HG02759 (cell line): ENCODE data around the gene TMEM95.

ENCODE experiments used
- ATAC-seq: cut with Tn5 transposase; IDR thresholded peaks from one replicate; pipeline ENCODE4 v1.9.1; 2021; ENCODE audit warnings: mild to moderate bottlenecking, moderate library complexity; ENCODE audit not compliant: unreplicated experiment

Gene TMEM95

DNA sequence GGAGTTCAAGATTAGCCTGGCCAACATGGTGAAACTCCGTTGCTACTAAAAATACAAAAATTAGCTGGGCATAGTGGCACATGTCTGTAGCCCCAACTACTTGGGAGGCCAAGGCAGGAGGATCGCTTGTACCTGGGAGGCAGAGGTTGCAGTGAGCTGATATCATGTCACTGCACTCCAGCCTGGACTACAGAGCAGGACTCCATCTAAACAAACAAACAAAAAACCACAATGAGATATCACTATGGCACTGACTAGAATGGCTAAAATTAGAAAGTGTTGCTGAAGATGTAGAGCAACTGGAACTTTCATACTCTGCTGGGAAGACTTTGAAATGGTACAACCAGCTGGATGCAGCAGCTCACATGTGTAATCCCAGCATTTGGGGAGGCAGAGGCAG, 19.4 kb downstream of the TMEM95 start:
- ATAC-seq, result no peak

DNA sequence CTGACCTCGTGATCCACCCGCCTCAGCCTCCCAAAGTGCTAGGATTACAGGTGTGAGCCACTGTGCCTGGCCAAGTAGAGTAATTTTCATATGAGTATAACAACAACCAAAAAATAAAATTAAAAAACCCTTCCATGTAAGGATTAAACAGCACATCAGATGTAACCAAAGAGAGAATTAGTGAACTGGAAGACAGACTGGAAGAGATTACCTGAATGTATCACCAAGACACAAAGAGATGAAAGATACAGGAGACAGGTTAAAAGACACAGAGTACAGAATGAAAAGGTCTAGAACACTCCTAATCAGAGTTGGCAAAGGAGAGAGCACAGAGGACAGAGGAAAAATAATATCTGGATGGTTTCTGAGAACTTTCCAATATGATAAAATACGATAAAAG, 24.2 kb downstream of the TMEM95 start:
- no peak for ATAC-seq

DNA sequence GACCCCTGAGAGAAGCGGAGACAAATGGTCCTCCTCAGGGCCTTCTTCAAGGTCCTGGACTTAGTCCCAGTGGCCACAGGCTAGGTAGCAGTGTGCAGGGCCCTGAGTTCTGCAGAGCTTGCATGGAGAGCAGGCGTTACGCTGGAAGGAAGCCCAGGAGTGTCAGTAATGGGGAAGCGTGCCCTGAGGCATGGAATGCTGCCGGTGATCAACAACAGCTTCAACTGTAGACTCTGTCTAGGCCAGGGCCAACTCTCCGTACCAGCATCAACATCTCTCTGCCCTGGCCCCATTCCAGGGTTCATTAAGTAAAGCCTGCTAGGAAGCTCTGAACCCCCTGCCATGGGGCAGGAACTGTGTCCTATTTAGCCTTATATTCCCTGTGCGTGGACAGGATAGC, 25.4 kb downstream of the TMEM95 start:
- no peak for ATAC-seq

DNA sequence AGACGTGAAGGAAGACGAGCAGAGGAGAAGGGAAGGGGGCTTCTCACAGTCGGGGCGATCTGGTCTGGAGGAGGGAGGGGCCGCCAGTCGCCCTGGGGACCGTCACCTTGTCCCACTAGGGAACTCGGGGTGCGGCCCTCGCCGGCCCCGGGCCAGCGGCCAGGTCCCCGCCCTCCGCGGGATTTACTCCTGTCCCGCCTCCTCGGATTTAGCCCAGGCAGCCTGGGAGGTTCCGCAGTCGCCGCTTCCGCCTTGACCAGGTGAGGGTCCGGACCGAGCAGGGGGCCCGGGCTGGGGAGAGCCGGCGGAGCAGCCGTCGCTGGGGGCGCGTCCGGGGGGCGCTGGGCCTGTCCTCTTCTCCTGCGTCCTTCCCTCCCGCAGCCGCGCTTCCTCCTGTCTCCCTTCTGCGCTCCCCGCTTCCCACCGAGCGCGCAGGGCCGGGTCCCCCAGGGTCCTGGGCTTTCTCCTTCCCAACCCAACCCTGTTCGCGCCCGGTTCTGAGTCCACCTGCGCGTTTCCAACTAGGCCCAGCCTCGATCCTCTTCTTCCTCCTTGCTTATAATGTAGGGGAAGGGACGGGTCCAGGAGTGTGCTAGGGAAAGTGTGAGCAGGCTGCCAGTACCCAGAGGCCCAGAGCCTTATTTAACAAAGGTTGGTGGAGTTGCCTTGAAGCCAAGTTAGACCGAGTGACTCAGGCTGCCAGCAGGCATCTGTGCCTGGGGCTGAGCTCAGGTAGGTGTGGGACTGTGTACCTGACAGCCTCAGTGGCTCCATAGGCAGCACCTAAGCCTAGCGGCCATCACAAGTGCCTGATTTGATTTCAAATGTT, 26.1 kb downstream of the TMEM95 start, which contains the start of gene TNK1:
Gene TNK1 (plus strand): TSS at position 235 of the 829 bp plus-strand sequence. CDS start 1,838 bp downstream, outside the sequence.
- no peak for ATAC-seq

DNA sequence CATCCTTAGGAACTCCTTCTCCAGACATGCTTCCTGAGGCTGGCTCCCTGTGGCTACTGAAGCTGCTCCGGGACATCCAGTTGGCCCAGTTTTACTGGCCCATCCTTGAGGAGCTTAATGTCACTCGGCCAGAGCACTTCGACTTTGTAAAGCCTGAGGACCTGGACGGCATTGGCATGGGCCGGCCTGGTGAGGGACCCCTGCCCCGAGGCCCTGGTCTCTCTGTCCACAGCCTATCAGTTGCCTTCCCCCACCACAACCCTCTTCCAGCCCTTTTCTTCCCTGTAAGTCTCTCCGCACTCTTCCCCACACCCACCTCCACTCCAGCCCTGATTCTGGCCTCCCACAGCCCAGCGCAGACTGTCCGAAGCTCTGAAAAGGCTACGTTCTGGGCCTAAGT, 27.9 kb downstream of the TMEM95 start:
- ATAC-seq, result no peak

DNA sequence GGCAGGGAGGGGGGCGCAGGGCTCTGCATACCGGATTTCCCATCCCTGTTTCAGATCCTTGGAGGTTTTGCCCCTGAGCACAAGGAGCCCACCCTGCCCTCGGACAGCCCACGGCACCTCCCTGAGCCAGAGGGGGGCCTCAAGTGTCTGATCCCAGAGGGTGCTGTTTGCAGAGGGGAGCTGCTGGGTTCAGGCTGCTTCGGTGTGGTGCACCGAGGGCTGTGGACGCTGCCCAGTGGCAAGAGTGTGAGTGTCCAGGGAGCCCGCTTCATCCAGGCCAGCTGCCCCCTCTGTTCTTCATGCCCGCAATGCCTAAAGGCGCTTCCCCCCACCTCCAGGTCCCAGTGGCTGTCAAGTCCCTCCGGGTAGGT, 28.4 kb downstream of the TMEM95 start:
- no peak for ATAC-seq

DNA sequence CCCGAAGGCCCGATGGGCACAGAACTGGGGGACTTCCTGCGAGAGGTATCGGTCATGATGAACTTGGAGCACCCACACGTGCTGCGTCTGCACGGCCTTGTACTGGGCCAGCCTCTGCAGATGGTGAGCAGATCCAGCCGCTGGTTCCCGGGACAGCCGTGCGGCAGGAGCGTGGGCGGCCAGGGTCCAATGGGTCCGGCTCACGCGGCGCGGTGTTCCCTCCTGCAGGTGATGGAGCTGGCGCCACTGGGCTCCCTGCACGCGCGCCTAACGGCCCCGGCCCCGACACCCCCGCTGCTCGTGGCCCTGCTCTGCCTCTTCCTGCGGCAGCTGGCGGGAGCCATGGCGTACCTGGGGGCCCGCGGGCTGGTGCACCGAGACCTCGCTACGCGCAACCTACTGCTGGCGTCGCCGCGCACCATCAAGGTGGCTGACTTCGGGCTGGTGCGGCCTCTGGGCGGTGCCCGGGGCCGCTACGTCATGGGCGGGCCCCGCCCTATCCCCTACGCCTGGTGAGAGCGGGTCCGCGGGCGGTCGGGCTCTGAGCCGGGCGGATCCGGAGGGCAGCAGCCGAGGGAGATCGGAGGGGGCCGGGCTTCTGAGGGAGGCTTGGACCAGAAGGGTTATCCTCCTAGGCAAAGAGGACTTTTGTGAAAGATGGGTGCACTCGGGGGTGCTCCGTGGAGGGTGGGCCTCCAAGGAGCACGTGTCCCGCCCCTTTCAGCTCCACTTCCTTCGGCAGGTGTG, 29.0 kb downstream of the TMEM95 start:
- peak; percentile 84 for ATAC-seq

DNA sequence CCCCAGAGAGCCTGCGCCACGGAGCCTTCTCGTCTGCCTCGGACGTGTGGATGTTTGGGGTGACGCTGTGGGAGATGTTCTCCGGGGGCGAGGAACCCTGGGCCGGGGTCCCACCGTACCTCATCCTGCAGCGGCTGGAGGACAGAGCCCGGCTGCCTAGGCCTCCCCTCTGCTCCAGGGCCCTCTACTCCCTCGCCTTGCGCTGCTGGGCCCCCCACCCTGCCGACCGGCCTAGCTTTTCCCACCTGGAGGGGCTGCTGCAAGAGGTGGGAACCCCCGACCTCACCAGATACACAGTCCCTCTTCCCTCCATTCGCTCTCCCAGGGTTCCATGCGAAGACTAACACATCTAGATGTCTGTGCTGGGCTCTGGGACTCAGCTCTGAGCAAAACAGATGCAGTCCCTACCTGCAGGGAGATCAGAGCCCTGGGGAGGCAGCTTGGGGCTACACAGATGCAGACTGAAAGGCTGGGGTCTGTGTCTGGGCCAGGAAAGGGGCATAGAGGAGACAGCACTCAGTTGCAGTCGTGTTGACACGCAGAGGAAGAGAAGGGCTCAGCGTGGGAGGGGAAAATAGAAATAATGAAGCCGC, 29.6 kb downstream of the TMEM95 start:
- ATAC-seq, result no peak

DNA sequence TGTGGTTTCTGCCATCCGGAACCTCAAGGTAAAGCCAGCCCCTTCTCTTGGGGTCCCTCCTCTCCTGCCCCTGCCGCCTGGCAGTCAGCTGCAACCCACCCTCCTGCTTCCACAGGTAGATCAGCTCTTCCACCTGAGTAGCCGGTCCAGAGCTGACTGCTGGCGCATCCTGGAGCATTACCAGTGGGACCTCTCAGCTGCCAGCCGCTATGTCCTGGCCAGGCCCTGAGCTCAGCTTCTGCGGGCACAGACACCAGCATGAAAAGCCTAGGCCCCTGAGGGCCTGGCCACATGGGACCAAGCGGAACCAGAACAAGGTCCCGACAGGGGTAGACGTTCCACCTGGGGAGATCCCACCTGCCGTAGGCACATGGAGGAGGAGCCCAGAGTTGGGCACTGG, 33.9 kb downstream of the TMEM95 start:
- ATAC-seq, result no peak

DNA sequence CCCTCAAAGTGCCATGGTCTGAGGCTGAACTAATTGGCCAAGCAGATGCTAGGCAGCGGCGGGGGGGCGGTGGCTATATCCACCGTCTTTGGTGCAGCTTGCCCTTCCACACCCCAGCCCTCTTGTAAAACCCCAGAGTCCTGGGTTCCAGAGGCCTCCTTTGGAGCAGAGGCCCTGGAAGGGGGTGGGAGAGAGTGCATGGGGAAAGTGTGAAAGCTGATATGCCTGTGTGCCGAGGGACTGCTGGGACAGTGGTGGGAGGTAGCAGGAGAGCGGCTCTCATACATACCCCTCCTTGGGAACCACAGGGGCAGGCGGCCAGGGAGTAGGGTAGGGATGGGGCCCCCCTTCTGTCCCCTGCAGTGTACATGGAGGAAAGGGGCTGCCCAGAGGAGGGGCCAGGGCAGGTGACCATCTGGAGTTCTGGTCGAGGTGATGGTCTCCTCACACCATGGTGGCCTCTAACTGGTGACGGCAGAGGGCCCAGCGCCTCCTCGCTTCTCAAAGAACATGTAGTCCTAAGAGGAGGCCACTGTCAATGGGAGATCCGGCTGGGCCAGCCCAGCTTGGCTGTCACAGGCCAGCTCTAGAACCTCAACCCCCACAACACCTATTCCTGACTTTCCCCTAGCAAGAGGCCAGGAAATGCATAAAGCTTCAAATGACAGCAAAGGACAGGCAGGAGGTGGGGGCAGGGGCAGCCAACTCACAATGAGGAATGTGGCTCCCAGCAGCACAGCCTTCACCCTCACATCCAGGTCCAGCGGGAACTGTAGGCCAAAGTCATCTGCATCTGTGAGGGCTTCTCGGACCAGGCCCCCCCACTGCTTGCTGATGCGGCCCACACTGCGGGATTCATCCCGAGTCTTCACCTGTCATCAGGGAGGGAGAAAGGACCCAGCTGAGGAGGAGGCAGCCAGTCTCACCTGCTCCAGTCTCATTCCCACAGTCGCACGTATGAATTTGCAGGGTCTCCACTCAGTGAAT, 35.3 kb downstream of the TMEM95 start:
- ATAC-seq, result no peak

DNA sequence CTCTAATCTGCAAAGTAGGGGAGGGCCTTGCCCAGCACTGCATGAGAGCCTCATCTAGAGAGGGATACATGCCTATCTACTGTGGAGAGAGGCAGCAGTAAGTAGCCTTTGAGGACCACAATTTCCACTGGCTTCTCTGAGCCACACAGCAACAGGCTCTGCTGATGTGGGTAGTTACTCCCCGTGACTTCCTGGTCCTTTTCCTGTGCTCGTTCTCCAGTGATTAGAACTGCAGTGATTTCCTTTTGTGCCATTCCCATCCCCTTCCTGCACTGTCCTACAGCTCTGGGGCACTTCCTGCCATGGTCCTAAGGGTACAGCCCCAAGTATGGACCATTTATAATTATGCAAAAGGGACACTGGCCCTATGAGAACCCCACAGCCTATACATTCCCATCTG, 36.4 kb downstream of the TMEM95 start:
- ATAC-seq, result no peak

DNA sequence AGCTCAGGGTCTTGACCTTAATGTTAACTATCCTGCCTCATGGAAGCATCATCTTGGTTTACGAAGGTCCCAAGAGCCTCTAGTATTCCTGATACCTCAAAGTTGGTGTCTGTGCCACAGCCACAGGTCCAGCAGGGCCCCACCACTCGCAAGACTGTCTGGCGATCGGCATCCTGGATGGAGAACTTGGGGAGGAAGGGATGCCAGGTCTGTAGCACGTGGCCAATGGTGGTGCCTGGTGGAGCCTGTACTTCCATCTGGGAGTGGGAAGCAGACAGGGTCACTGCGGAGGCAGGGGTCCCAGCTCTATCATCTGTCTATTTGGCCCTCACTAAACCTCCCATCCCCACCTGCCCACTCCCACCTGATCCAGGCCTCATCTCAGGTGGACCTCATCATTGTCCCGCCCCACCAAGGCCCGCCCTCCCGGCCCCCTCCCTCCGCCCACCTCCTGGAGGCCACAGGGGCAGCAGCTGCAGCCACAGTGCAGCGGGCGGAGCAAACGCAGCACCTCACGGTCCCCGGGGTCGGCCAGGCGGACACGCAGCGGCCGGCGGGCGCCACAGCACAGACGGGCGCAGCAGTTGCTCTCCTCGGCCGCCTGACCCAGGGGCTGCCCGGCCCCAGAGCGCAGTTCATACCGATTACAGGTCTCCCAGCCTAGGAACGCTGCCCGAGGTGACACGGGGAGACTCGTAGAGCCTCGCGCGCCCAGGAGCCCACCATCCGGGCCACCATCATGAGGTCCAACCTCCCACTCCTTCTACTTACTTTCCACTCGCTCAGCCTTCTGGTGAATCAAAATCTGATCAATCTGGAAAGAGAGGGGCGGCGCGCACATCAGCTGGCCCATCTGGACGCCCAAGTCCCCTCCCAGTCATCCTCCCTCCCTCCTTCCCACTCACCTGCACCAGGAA, 38.0 kb downstream of the TMEM95 start:
- ATAC-seq, result no peak

DNA sequence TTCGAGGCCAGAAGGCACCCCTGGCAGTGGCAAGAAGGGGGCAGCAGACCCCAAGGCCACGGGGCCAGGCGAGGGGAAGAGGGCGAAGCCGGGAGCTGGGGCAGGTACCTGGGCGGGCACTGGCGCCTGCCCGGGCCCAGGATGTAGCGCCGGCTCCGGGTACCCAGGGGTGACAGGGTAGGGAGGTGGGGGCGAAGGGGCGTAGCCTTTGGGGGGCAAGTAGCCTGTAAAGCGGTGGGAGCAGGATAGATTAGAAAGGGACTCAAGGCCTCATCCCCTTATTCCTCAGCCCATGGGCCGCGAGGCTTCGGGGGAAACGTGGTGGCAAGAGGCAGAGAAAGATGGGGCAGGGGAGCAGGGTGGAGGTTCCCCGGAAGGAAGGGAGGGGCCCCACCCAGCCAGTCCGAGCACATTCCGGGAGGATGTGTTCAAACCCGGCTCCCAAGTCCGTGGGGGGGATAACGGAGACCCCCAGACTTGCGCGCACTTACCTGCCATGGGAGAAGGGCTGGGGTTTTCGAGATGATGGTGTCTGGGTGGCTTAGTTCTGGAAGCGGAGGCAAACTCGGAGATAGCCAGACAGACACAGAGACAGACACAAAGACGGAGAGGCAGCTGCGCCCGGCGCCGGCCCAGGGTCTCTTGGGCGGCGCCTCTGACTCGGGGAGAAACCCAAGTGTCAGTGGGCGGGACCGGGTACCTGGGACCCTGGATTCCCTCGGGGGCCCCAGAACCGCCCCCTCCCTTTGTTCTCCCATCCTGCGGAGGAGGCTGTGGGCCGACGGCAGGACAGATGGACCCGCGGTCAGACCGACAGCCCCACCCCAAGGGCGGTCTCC, 38.9 kb downstream of the TMEM95 start:
- ATAC-seq, result peak; percentile 49

DNA sequence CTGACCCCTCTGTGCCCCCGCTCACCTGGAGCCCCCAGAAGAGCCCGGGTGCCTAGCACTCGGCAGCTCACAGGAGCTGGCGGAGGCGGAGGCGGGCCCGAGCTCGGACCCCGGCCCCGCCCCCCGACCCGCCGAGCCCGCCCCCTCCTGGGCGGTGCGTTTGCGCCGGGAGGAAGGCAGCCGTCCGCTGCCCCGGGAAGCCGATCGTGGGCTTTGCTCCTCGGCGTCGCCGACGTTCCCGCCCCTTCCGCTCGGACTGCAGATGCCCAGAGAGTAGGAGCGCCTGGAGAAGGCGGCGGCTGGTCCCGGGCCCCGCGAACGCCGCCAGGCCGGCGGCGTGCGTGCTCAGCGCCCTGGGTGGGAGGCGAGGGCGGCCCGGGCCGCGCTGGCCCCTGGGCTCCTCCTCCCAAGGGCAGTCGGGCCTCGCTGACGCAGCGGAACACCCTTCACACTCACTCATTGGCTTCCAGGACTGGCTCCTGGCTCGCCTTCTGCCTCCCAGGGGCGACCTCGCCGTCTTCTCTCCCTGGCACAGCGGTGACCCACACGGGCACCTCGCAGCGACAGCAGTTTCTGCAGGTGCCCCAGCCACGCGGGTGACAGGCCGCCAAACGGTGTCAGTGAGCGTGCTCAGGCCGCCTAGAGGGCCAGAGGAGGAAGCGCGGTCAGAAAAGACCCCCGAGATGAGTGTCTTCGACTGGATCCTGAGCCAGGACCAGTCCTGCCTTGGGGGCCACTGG, 39.7 kb downstream of the TMEM95 start, which contains the start of gene PLSCR3:
Gene PLSCR3 (minus strand): TSS at position 74 of the 740 bp plus-strand sequence. CDS start 415 bp downstream, outside the sequence.
- ATAC-seq, result peak; percentile 82

DNA sequence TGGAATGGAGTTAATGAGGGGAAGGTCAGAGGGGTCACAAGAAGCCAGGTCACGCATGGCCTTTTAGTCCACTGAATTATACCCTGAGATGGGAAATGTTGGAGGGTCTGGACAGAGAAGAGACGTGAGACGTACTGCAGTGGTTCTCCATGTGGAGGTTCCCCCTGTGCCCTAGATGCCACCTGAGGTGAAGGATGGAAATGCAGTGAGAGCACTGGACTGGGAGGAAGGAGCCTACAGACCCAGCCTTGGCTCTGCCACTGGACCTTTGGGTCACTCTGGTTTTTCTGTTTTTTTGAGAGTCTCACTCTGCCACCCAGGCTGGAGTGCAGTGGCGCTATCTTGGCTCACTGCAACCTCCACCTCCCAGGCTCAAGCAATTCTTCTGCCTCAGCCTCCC, 41.2 kb downstream of the TMEM95 start:
- ATAC-seq, result no peak

DNA sequence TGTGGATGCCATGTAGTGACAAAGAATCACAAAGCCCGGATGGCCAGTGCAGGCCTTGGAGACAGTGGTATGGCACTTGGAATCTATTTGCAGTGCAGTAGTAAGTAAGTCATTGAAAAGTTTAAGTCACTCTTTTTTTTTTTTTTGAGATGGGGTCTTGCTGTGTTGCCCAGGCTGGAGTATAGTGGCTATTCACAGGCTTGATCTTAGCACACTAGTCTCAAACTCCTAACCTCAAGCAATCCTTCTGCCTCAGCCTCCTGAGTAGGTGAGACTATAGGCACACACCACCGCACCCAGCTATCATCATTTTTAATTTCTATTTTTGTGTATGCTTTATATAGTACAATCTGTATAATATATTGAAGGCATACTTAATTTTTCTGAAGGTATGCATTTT, 43.7 kb downstream of the TMEM95 start:
- ATAC-seq, result no peak

DNA sequence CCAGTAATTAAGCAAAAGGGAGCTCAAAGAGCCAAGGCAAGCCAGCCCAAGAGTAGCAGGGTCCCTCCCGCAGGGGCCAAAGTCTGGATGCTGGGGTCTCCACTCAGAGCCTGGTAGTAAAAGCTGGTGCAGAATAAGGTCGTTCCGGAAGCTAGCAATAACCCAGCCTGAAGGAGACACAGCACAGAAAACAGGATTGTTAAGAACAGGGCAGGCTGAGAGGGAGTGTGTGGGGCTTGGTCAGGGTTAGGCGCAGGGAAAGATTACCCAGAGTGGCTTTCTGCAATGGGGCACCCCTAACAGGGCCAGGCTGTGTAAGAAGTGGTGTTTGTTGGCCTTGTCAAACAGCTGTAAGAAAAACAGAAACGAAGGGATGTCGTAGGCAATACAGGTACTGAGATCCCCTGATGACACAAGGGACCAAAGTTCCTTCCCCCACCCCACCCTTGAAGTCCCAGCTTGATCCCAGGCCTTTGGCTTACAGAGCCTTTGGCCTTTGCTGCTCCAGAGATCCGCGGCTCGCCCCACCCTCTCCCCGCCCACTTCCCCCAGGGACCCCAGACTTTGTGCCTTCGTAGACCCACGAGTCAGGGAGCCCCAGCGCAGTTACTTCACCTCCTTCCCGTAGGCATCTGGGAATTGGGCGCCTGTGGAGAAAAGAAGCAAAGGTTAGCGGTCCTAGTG, 48.2 kb downstream of the TMEM95 start:
- no peak for ATAC-seq

DNA sequence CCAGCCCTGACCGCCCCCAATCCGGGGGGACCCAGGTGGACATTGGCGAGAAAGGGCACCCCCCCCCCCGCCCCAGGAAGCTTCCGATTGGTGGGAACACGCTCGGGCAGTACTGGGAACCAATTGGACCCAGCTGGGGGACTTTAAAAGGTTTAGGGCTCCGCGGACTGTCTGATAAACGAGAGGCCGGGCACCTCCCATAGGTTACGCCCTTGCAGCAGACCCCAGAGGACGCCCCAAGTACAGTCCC, 48.7 kb downstream of the TMEM95 start:
- no peak for ATAC-seq
